RWPE1 (cell line): ENCODE measurements around the gene STBD1.

Source experiments
- CTCF ChIA-PET: fragments of 350-600 bp; sonication (Branson Sonifier 250); formaldehyde crosslinking; extraction: SDS; loops from one replicate; lab custom pipeline; 2021; lab: Yijun Ruan, JAX
- POLR2A ChIA-PET: fragments of 400-600 bp; formaldehyde crosslinking; extraction: SDS; loops from one replicate; lab custom pipeline; 2020; ENCODE audit warnings: antibody characterized with exemption; ENCODE audit not compliant: low non-redundant PET; lab: Yijun Ruan, JAX
- DNase-seq: peaks from one replicate; pipeline ENCODE4 v3.0.0; 2012; ENCODE audit warnings: low spot score
- H3K27ac ChIP-seq: fragments of 450-650 bp; 2 replicates; pipeline ENCODE4 v1.5.1; 2017
- CTCF ChIP-seq: fragments of 450-650 bp; conservative IDR thresholded peaks from 2 replicates; pipeline ENCODE4 v1.5.1; 2017; ENCODE audit warnings: low read depth, mild to moderate bottlenecking

Gene STBD1

GRCh38 chr4:76305971-76306881, at the start of gene STBD1:
STBD1 (plus strand) TSS chr4:76306733; CDS start chr4:76306770, 37 bp downstream.
- peak; percentile 64 for DNase-seq
- ChIA-PET POLR2A (interaction anchor here (0.5 to 0.7 kb wide), 2 partner anchors 71 to 81 kb away, joined by 3 to 10 read pairs; no protein-coding TSS in a partner anchor), CTCF (interaction anchor here (0.7 to 2.6 kb wide), 4 partner anchors 12 to 127 kb away, joined by 3 to 16 read pairs (median 3); no protein-coding TSS in a partner anchor)
- H3K27ac ChIP-seq, result peak within 1 kb of the TSS; percentile 82
- no peak for TF ChIP-seq CTCF

DNA sequence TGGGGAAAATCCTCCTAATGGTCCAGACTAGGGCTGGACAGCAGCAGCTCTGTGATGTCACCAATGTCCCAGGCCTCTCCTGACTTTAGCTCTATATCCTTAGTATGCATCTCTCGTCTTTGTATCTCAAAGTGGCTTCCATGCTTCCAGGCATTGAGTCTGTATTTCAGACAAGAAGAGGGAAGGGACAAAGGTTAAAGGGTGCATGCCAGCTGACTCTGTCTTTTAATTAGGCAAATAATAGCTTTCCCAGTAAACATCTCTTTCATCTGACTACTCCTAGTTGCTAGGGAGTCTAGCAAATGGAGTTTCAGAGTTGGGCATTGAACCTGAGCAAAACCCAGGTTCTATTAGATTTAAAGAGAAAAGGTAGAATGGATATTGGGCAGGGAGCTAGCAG, 49.6 kb upstream of the STBD1 start:
- CTCF ChIA-PET, result no interaction called here
- no peak overlapping the region for H3K27ac ChIP-seq
- POLR2A ChIA-PET, result no interaction called here
- no peak for DNase-seq
- no peak for TF ChIP-seq CTCF

GRCh38 chr4:76257824-76258223, 48.7 kb upstream of the STBD1 start:
- H3K27ac ChIP-seq, result no peak overlapping the region
- POLR2A ChIA-PET, result no interaction called here
- DNase-seq, result no peak
- CTCF ChIA-PET, result no interaction called here
- no peak for TF ChIP-seq CTCF

- ChIA-PET CTCF (interaction anchor here (1.3 kb wide), 1 partner anchor 9 kb away, joined by 6 read pairs; the partner anchor contains the start of gene FAM47E), POLR2A (no interaction called here)
These were observed 46.0 kb upstream of the STBD1 start for GRCh38 chr4:76260571-76260970.

GRCh38 chr4:76265631-76266218, 40.8 kb upstream of the STBD1 start:
- ChIA-PET POLR2A (no interaction called here), CTCF (no interaction called here)
- no peak for TF ChIP-seq CTCF
- no peak overlapping the region for H3K27ac ChIP-seq
- DNase-seq, result no peak

More at GRCh38 chr4:76260571-76260970, 46.0 kb upstream of the STBD1 start:
- no peak overlapping the region for H3K27ac ChIP-seq
- no peak for TF ChIP-seq CTCF
- no peak for DNase-seq

DNA sequence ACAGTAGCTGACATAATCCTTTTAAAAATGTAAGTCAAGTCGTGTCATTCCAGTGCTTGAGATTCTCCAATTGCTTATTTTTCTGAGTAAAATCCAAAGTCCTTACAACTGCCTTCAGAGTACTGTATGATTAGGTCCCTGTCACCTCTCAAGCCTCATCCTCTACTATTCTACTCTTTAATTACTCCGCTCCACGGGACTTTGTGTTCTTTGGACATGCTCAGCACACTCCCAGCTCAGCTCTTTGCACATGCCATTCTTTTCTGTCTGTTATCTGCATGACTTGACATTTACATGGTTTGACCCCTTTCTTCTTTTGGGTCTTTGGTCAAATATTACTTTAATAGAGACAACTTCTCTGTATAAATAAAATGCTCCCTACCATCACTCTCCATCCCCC, 39.9 kb upstream of the STBD1 start:
- DNase-seq, result no peak
- TF ChIP-seq CTCF, result no peak
- POLR2A ChIA-PET, result no interaction called here
- CTCF ChIA-PET, result no interaction called here
- H3K27ac ChIP-seq, result no peak overlapping the region
